GM23338 (cell line): Measurements from ENCODE around the gene SPATS2. TPM values are rescaled to one million over a fixed set of nuclear protein-coding genes. Genes with fewer than 3 reads are reported as not detected.

ENCODE experiments used
- ATAC-seq: fragments of 200-7000 bp; cut with Tn5 transposase; 3 replicates; pipeline ENCODE4 v1.9.1; 2020
- DNase-seq: peaks from one replicate; pipeline ENCODE4 v3.0.0-alpha.2; 2015; ENCODE audit warnings: low spot score
- H2AFZ ChIP-seq: fragments of 200-600 bp; sonication (generic); 2 replicates; pipeline ENCODE4 v1.8.0; 2016; ENCODE audit warnings: antibody characterized with exemption, mild to moderate bottlenecking, moderate library complexity
- H3F3A ChIP-seq: fragments of 200-600 bp; sonication (generic); replicated peaks from 2 replicates; pipeline ENCODE4 v1.8.0; 2017; ENCODE audit warnings: antibody characterized with exemption, mixed run types, low read depth
- H3K27ac ChIP-seq: fragments of 200-600 bp; sonication (generic); 2 replicates; pipeline ENCODE4 v1.6.1; 2016; ENCODE audit warnings: low read depth
- H3K27me3 ChIP-seq: fragments of 200-600 bp; sonication (generic); 2 replicates; pipeline ENCODE4 v1.8.0; 2016; ENCODE audit warnings: mild to moderate bottlenecking, mixed run types, moderate library complexity; ENCODE audit not compliant: insufficient read depth
- H3K36me3 ChIP-seq: fragments of 200-600 bp; sonication (generic); 2 replicates; pipeline ENCODE4 v1.8.0; 2016; ENCODE audit warnings: mild to moderate bottlenecking; ENCODE audit not compliant: insufficient read depth
- H3K4me1 ChIP-seq: fragments of 200-600 bp; sonication (generic); 2 replicates; pipeline ENCODE4 v1.8.0; 2016; ENCODE audit warnings: mild to moderate bottlenecking, moderate library complexity; ENCODE audit not compliant: insufficient read depth
- H3K4me2 ChIP-seq: fragments of 200-600 bp; sonication (generic); 2 replicates; pipeline ENCODE4 v1.7.1; 2017; ENCODE audit warnings: mixed run types
- H3K4me3 ChIP-seq: fragments of 200-600 bp; sonication (generic); 2 replicates; pipeline ENCODE4 v1.6.1; 2016; ENCODE audit warnings: mixed run types
- H3K79me2 ChIP-seq: fragments of 200-600 bp; sonication (generic); replicated peaks from 2 replicates; pipeline ENCODE4 v1.8.0; 2017; ENCODE audit warnings: mild to moderate bottlenecking; ENCODE audit not compliant: insufficient read depth
- H3K9me2 ChIP-seq: fragments of 200-600 bp; sonication (generic); 2 replicates; pipeline ENCODE4 v1.8.0; 2017; ENCODE audit not compliant: insufficient read depth
- H4K20me1 ChIP-seq: fragments of 200-600 bp; sonication (generic); replicated peaks from 2 replicates; pipeline ENCODE4 v1.8.0; 2017; ENCODE audit warnings: mild to moderate bottlenecking; ENCODE audit not compliant: insufficient read depth
- H3K27ac Mint-ChIP-seq: 2 replicates; pipeline ENCODE4 v1.8.0; 2020; ENCODE audit warnings: inconsistent platforms, mild to moderate bottlenecking, moderate library complexity, mixed read lengths
- H3K27me3 Mint-ChIP-seq: 3 replicates; pipeline ENCODE4 v1.8.0; 2022; ENCODE audit warnings: low read depth, mild to moderate bottlenecking, moderate library complexity, mixed read lengths, inconsistent platforms; ENCODE audit not compliant: insufficient read depth, poor library complexity
- H3K36me3 Mint-ChIP-seq: 3 replicates; pipeline ENCODE4 v1.8.0; 2021; ENCODE audit warnings: low read depth, mild to moderate bottlenecking, inconsistent platforms, moderate library complexity, mixed read lengths
- H3K4me1 Mint-ChIP-seq: 3 replicates; pipeline ENCODE4 v1.8.0; 2020; ENCODE audit warnings: mild to moderate bottlenecking, inconsistent platforms, mixed read lengths
- H3K4me3 Mint-ChIP-seq: 3 replicates; pipeline ENCODE4 v1.8.0; 2021; ENCODE audit warnings: moderate library complexity, mild to moderate bottlenecking, inconsistent platforms, mixed read lengths
- H3K9me3 Mint-ChIP-seq: 3 replicates; pipeline ENCODE4 v1.8.0; 2020; ENCODE audit warnings: moderate library complexity, mild to moderate bottlenecking, inconsistent platforms, mixed read lengths
- CTCF ChIP-seq, 2 experiments: fragments of 200-600 bp in 1 of 2; sonication (generic) in 1 of 2; conservative IDR thresholded peaks; 2 replicates each; pipeline versions ENCODE4 v1.5.1 to v1.6.1; 2016 to 2017; ENCODE audit warnings: antibody characterized with exemption in 2 of 2, low read depth in 2 of 2, mild to moderate bottlenecking in 2 of 2, moderate library complexity in 1 of 2
- ETS1 ChIP-seq: IDR thresholded peaks from 2 replicates; pipeline ENCODE4 v1.6.1; 2016; ENCODE audit warnings: antibody characterized with exemption
- EZH2 ChIP-seq: fragments of 200-600 bp; sonication (generic); IDR thresholded peaks from one replicate; pipeline ENCODE4 v1.8.0; 2017; ENCODE audit warnings: antibody characterized with exemption, mild to moderate bottlenecking, low read depth; ENCODE audit not compliant: unreplicated experiment
- EZH2phosphoT487 ChIP-seq: fragments of 200-600 bp; sonication (generic); IDR thresholded peaks from one replicate; pipeline ENCODE4 v1.8.1; 2018; ENCODE audit warnings: antibody characterized with exemption; ENCODE audit not compliant: unreplicated experiment
- JUNB ChIP-seq: IDR thresholded peaks from one replicate; pipeline ENCODE4 v1.6.1; 2016; ENCODE audit warnings: antibody characterized with exemption; ENCODE audit not compliant: unreplicated experiment
- NANOG ChIP-seq: IDR thresholded peaks from 2 replicates; pipeline ENCODE4 v1.6.1; 2016; ENCODE audit warnings: antibody characterized with exemption, borderline replicate concordance
- POLR2AphosphoS5 ChIP-seq: IDR thresholded peaks from 2 replicates; pipeline ENCODE4 v1.6.1; 2016; ENCODE audit warnings: antibody characterized with exemption, low read depth
- REST ChIP-seq: IDR thresholded peaks from one replicate; pipeline ENCODE4 v1.6.1; 2018; ENCODE audit warnings: antibody characterized with exemption; ENCODE audit not compliant: unreplicated experiment
- STAT1 ChIP-seq: IDR thresholded peaks from one replicate; pipeline ENCODE4 v1.6.1; 2016; ENCODE audit warnings: antibody characterized with exemption; ENCODE audit not compliant: unreplicated experiment
- ZNF114 ChIP-seq: fragments of 250-450 bp; sonication (Bioruptor Pico); IDR thresholded peaks from 2 replicates; pipeline ENCODE4 v1.5.0; 2020; ENCODE audit warnings: mild to moderate bottlenecking, moderate library complexity
- ZNF331 ChIP-seq: fragments of 250-450 bp; sonication (Bioruptor Pico); IDR thresholded peaks from 2 replicates; pipeline ENCODE4 v1.5.0; 2020; ENCODE audit warnings: low read depth, mild to moderate bottlenecking, moderate library complexity
- ZNF462 ChIP-seq: fragments of 250-450 bp; sonication (Bioruptor Pico); IDR thresholded peaks from 2 replicates; pipeline ENCODE4 v1.5.0; 2020; ENCODE audit warnings: mild to moderate bottlenecking, moderate library complexity
- polyA plus RNA-seq: library from polyadenylated mRNA; unstranded; fragments of >200 nt; fragmentation: Nextera tagmentation; extraction: Ambion mirVana; gene quantifications from 2 replicates; pipeline ENCODE4 v1.2.1, GENCODE V29; 2016
- total RNA-seq: library from RNA; depleted of rRNA; stranded (reverse); fragments of >200 nt; shearing (Covaris generic); gene quantifications from 2 replicates; pipeline ENCODE4 v1.2.3, GENCODE V29; 2014

SPATS2 gene
- total and polyA plus RNA-seq, 2 experiments from 2014 or later: 20.6 to 61.0 TPM

GRCh38 chr12:49345051-49345824 lies 22.0 kb upstream of the SPATS2 start:
- H3K79me2 ChIP-seq: no peaks in the 10 kb centered on the region
- H3K4me3 ChIP-seq: peak overlapping the region; percentile 63
- no peak for TF ChIP-seq CTCF (conservative IDR thresholded peaks at IDR 0.05; ENCODE audit: low read depth in 2 of 2)
- no peak for TF ChIP-seq ZNF331 (CRISPR knock-in tag)
- TF ChIP-seq POLR2AphosphoS5: no peak
- TF ChIP-seq EZH2phosphoT487: peak; percentile 76
- no peak for TF ChIP-seq NANOG
- TF ChIP-seq STAT1: no peak
- TF ChIP-seq EZH2: peak; percentile 85
- TF ChIP-seq REST: no peak
- TF ChIP-seq ETS1: no peak
- TF ChIP-seq JUNB: no peak
- TF ChIP-seq ZNF114: no peak
- TF ChIP-seq ZNF462: no peak
- DNase-seq (peak; percentile 64), ATAC-seq (peak; percentile 0)
- peak overlapping the region; percentile 74 for H3K4me3 Mint-ChIP-seq
- peaks cover 19% of the 10 kb centered on the region for H3F3A ChIP-seq
- H3K27me3 ChIP-seq: peaks cover 99% of the 10 kb centered on the region
- peaks cover 18% of the 10 kb centered on the region for H4K20me1 ChIP-seq
- peaks cover 30% of the 10 kb centered on the region for H3K4me1 ChIP-seq
- peaks cover 6% of the 10 kb centered on the region; the same call in 2 of the 3 replicates for H3K9me3 Mint-ChIP-seq
- peak overlapping the region; percentile 79 for H3K4me2 ChIP-seq
- no peaks in the 10 kb centered on the region for H3K36me3 ChIP-seq
- peaks cover 38% of the 10 kb centered on the region for H3K4me1 Mint-ChIP-seq
- no peaks in the 10 kb centered on the region; the same call in 2 of the 3 replicates for H3K36me3 Mint-ChIP-seq
- H3K27me3 Mint-ChIP-seq: peaks cover 91% of the 10 kb centered on the region
- no peak overlapping the region; the same call in 1 of the 2 replicates for H2AFZ ChIP-seq
- H3K27ac Mint-ChIP-seq: no peak overlapping the region
- no peaks in the 10 kb centered on the region for H3K9me2 ChIP-seq
- H3K27ac ChIP-seq: no peak overlapping the region
